Subcutaneous abdominal adipose tissue (tissue), 5 donors: Measurements from ENCODE around the gene IL17RD.

Experiments
- H3K27ac ChIP-seq: one replicate; pipeline ENCODE4 v1.7.0; 2013; ENCODE audit warnings: low read depth, mild to moderate bottlenecking, inconsistent platforms, low read length, moderate library complexity
- H3K27me3 ChIP-seq, 5 donors: one replicate each; pipeline ENCODE4 v1.7.0; 2013; ENCODE audit warnings: low read length in 5 of 5, inconsistent platforms in 1 of 5; ENCODE audit not compliant: control insufficient read depth in 5 of 5, insufficient read depth in 4 of 5
- H3K36me3 ChIP-seq, 5 donors: one replicate each; pipeline ENCODE4 v1.7.0; 2013; ENCODE audit warnings: low read length in 5 of 5; ENCODE audit not compliant: control insufficient read depth in 5 of 5, insufficient read depth in 5 of 5
- H3K4me1 ChIP-seq, 5 donors: one replicate each; pipeline ENCODE4 v1.7.0; 2013; ENCODE audit warnings: low read length in 5 of 5, mild to moderate bottlenecking in 3 of 5, moderate library complexity in 1 of 5; ENCODE audit not compliant: control insufficient read depth in 5 of 5, insufficient read depth in 5 of 5
- H3K4me3 ChIP-seq, 5 donors: one replicate each; pipeline ENCODE4 v1.7.0; 2013; ENCODE audit warnings: low read length in 5 of 5, low read depth in 1 of 5
- H3K9ac ChIP-seq, 5 donors: one replicate each; pipeline ENCODE4 v1.7.0; 2013; ENCODE audit warnings: low read length in 5 of 5, mild to moderate bottlenecking in 4 of 5, moderate library complexity in 3 of 5
- H3K9me3 ChIP-seq, 5 donors: one replicate each; pipeline ENCODE4 v1.7.0; 2013; ENCODE audit warnings: low read length in 5 of 5; ENCODE audit not compliant: control insufficient read depth in 5 of 5
- donor health status: healthy.
- donor health status: healthy.
- donor health status: healthy.
- donor health status: healthy.
- donor health status: healthy.

Gene IL17RD

GRCh38 chr3:57160076-57160764, 4.9 kb downstream of the IL17RD start:
- no peaks in the 10 kb centered on the region for H3K9me3 ChIP-seq
- peaks cover 3 to 26% (median 20%) of the 10 kb centered on the region in 5 donors for H3K4me1 ChIP-seq
- H3K27ac ChIP-seq, result no peak overlapping the region
- no peak overlapping the region for H3K4me3 ChIP-seq
- peaks cover 12 to 48% (median 23%) of the 10 kb centered on the region in 5 donors for H3K27me3 ChIP-seq
- no peaks in the 10 kb centered on the region for H3K36me3 ChIP-seq
- H3K9ac ChIP-seq, result no peak overlapping the region

GRCh38 chr3:57158813-57159738, 6.1 kb downstream of the IL17RD start:
- no peak overlapping the region for H3K27ac ChIP-seq
- H3K9ac ChIP-seq, result no peak overlapping the region
- H3K27me3 ChIP-seq, result peaks cover 12 to 42% (median 22%) of the 10 kb centered on the region in 5 donors
- no peaks in the 10 kb centered on the region for H3K9me3 ChIP-seq
- peaks cover 2 to 15% (median 10%) of the 10 kb centered on the region in 5 donors for H3K4me1 ChIP-seq
- no peak overlapping the region for H3K4me3 ChIP-seq
- H3K36me3 ChIP-seq, result no peaks in the 10 kb centered on the region

GRCh38 chr3:57158325-57158724, 6.8 kb downstream of the IL17RD start:
- H3K4me1 ChIP-seq, result peaks cover 0 to 11% (median 5%) of the 10 kb centered on the region in 5 donors
- no peak overlapping the region for H3K9ac ChIP-seq
- H3K36me3 ChIP-seq, result no peaks in the 10 kb centered on the region
- no peaks in the 10 kb centered on the region for H3K9me3 ChIP-seq
- no peak overlapping the region for H3K27ac ChIP-seq
- no peak overlapping the region for H3K4me3 ChIP-seq
- peaks cover 12 to 37% (median 21%) of the 10 kb centered on the region in 5 donors for H3K27me3 ChIP-seq

GRCh38 chr3:57157545-57157944, 7.6 kb downstream of the IL17RD start:
- Histone ChIP-seq H3K27ac (no peak overlapping the region), H3K4me1 (peaks cover 0 to 9% (median 4%) of the 10 kb centered on the region in 5 donors), H3K9me3 (no peaks in the 10 kb centered on the region), H3K4me3 (no peak overlapping the region), H3K27me3 (peaks cover 4 to 29% (median 18%) of the 10 kb centered on the region in 5 donors), H3K36me3 (no peaks in the 10 kb centered on the region), H3K9ac (no peak overlapping the region)

GRCh38 chr3:57155310-57155643, 9.9 kb downstream of the IL17RD start:
- H3K4me3 ChIP-seq, result no peak overlapping the region
- no peak overlapping the region for H3K9ac ChIP-seq
- no peak overlapping the region for H3K27ac ChIP-seq
- H3K9me3 ChIP-seq, result no peaks in the 10 kb centered on the region
- peaks cover 3 to 22% (median 11%) of the 10 kb centered on the region in 5 donors for H3K27me3 ChIP-seq
- H3K36me3 ChIP-seq, result no peaks in the 10 kb centered on the region
- peaks cover 2 to 27% (median 17%) of the 10 kb centered on the region in 5 donors for H3K4me1 ChIP-seq

GRCh38 chr3:57154470-57155309, 10.5 kb downstream of the IL17RD start:
- H3K27me3 ChIP-seq, result peaks cover 3 to 21% (median 11%) of the 10 kb centered on the region in 5 donors
- H3K36me3 ChIP-seq, result no peaks in the 10 kb centered on the region
- no peak overlapping the region for H3K4me3 ChIP-seq
- no peak overlapping the region for H3K27ac ChIP-seq
- no peak overlapping the region for H3K9ac ChIP-seq
- no peaks in the 10 kb centered on the region for H3K9me3 ChIP-seq
- H3K4me1 ChIP-seq, result peaks cover 0 to 33% (median 22%) of the 10 kb centered on the region in 5 donors

- Histone ChIP-seq H3K36me3 (no peaks in the 10 kb centered on the region), H3K9ac (peak overlapping the region in 1 of 5 donors; percentile 52), H3K4me1 (peaks cover 0 to 34% (median 16%) of the 10 kb centered on the region in 5 donors), H3K9me3 (no peaks in the 10 kb centered on the region), H3K27ac (no peak overlapping the region), H3K4me3 (peak overlapping the region in 1 of 5 donors; percentile 24), H3K27me3 (peaks cover 3 to 15% (median 8%) of the 10 kb centered on the region in 5 donors)
Observed at GRCh38 chr3:57152151-57153143, 12.7 kb downstream of the IL17RD start.

GRCh38 chr3:57151749-57152148, 13.4 kb downstream of the IL17RD start:
- Histone ChIP-seq H3K9me3 (no peaks in the 10 kb centered on the region), H3K4me1 (peaks cover 0 to 34% (median 16%) of the 10 kb centered on the region in 5 donors), H3K36me3 (no peaks in the 10 kb centered on the region), H3K4me3 (peak overlapping the region in 1 of 5 donors; percentile 24), H3K27me3 (peaks cover 1 to 12% (median 3%) of the 10 kb centered on the region in 5 donors), H3K27ac (no peak overlapping the region), H3K9ac (no peak overlapping the region)

GRCh38 chr3:57151021-57151449, 14.1 kb downstream of the IL17RD start:
- peaks cover 0 to 34% (median 16%) of the 10 kb centered on the region in 5 donors for H3K4me1 ChIP-seq
- H3K27me3 ChIP-seq, result peaks cover 0 to 7% (median 2%) of the 10 kb centered on the region in 5 donors
- no peaks in the 10 kb centered on the region for H3K9me3 ChIP-seq
- H3K36me3 ChIP-seq, result no peaks in the 10 kb centered on the region
- H3K9ac ChIP-seq, result peak overlapping the region in 1 of 5 donors; percentile 19
- no peak overlapping the region for H3K27ac ChIP-seq
- H3K4me3 ChIP-seq, result no peak overlapping the region
